Amniotic epithelial cell (primary cell): ENCODE data around the gene EMD.
"Not testable (repeated sequence)": the region's sequence is repeated elsewhere in the genome, so short reads cannot be mapped to it uniquely, and the experiment has no call there.

ENCODE experiments used
- DNase-seq: peaks from one replicate; pipeline ENCODE4 v3.0.0-alpha.2; 2010; ENCODE audit warnings: low read depth

The EMD gene

GRCh38 chrX:154371017-154371788 lies 7.9 kb upstream of the EMD start:
- DNase-seq, result peak; percentile 87

GRCh38 chrX:154371789-154372300 lies 7.2 kb upstream of the EMD start:
- no peak for DNase-seq

DNA sequence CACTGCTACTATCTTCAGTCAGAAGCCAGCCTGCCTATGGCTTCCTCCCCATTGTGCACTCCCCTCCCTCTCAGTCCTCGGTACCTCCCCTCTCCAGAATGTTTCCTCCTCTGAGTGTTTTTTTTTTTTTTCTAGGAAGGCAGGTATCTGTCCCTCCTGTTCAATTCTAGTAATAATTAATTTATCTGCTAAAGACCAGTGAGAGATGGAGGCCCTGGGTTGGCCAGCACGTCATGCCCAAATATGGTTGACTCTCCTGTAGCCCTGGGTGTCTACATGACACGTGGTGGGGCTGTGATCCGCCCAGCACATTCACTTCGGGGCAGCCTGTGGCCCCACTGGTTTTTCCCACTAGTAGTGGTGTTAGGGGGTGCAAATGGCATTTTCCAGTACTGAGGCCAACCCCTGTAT lies 6.5 kb upstream of the EMD start:
- no peak for DNase-seq

DNA sequence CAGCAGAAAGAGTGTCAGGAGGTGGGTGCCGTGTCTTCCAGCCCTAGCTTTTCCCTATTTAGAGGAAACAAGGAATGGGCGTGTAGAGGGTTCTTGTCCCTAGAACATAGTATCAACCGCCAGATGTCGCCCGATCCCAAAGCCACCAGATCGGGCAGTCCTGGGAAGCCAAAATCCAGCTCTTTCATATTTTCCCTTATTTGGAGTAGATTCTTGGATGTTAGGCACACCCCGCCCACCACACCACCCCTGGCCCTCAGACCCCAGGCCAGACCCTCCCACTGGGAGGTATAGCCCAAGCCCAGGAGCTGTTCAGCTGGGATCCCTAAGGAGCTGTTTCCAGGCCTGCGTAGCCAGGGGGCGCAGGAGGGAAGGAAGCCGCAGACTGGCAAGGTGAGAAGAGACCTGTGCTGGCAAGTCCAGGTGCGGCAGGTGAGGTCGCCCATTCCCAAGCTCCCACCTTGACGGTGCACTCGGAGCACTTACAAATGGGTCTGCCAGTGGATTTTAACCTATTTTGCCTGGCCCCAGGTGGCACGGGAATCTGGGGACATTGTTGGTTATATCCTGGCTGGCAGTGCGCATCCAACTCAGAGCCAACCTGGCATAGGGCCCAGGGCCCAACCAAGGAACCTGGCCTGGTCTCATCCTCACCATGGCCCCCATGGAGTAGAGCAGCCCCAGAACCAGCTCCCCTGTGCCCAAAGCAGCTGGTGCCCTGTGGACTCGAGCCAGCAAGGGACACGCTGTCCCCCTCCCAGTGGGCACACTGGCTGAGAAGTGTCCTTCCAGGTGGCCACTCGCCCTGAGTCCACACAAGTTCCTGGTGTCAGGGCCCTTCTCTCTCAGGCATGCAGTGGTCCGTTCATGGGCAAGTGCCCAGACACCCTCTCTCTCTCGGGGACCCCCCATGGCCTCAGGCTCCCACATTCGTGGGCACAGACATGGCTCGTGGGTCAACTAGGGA lies 5.5 kb upstream of the EMD start:
- peak; percentile 37 for DNase-seq

- DNase-seq, result no peak
These were observed 4.6 kb upstream of the EMD start, which contains the start of gene FLNA for GRCh38 chrX:154374313-154375155. Gene FLNA (minus strand): TSS chrX:154374634. CDS start chrX:154371245, 3,389 bp downstream.

DNA sequence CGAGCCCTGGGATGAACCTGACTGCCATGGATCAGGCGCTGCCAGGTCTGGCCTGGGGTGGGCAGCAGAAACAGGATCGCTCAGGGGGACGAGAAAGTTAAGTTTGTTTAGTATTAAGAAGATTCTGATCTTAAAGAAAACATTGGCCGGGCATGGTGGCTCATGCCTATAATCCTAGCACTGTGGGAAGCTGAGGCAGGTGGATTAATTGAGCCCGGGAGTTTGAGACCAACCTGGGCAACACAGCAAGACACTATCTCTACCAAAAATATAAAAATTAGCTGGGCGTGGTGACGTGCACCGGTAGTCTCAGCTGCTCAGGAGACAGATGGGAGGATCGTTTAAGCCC lies 4.0 kb upstream of the EMD start:
- DNase-seq, result no peak

- no peak for DNase-seq
These were observed 2.3 kb upstream of the EMD start for GRCh38 chrX:154376774-154377173.

DNA sequence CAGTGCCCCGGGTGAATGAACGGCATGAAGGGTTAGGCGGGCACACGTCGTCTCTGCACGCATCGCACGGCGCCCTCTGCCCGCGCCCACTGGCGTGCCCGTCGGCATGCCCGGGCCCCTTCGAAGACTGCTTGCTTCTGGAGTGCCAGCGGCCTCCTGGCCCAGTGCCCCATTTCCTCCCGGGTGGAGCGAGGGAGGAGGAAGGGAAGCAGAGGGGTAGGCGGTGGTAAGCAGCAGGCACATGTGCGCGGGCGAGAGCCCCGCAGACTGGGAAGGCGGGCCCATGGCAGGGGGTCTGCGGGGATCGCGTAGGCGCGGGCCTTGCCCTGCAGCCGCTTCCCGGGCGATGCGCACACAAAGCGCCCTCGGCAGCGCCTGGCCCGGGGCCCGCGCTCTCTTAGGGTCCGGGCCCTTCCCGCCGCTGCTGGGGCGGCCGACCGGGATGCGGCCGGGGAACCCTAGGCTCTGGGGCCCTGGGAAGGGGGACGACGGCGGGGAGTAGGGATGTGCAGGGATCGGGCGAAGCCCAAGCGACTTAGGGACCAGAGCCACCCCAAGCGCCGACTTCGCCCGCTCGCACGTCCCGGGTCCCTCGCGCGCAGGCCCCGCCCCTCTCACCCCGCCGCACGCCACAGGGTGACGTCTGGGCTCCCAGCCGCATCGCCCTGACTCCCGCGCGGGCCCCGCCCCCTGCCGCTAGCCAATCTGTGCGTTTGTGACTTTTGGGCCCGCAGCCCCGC lies 866 bp upstream of the EMD start:
- peak; percentile 35 for DNase-seq

DNA sequence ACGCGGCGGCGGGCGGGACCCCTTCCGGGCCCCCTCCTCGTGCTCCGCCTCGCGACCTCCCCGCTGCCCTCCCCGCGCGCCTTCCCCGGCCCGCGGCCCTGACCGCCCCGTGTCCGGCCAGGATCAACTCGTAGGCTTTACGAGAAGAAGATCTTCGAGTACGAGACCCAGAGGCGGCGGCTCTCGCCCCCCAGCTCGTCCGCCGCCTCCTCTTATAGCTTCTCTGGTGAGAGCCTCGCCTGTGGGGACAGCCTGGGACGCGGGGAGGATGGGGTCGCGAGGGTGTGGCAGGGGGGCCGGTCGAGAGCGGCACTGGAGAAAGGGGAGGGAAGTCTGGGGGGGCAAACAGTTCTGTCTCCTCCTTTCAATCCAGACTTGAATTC lies 465 bp downstream of the EMD start:
- DNase-seq, result no peak

DNA sequence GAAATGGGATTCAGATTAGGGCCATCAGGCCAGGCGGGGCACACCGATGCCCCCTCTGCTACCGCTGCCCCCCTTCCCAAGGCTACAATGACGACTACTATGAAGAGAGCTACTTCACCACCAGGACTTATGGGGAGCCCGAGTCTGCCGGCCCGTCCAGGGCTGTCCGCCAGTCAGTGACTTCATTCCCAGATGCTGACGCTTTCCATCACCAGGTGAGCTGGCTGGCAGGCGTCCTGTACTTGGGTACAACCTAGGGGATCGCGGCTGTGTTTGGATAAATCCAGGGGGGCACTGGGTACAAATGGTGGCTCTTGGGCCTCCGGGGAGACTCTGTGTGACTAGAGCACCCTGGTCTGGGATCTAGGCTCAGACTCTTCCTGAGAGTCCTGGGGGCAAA lies 1.1 kb downstream of the EMD start:
- no peak for DNase-seq

GRCh38 chrX:154380787-154381186 lies 1.7 kb downstream of the EMD start:
- no peak for DNase-seq

GRCh38 chrX:154381271-154381670 lies 2.2 kb downstream of the EMD start:
- no peak for DNase-seq

GRCh38 chrX:154382483-154383069 lies 3.5 kb downstream of the EMD start:
- no peak for DNase-seq

- DNase-seq, result no peak
These were observed 4.5 kb downstream of the EMD start for GRCh38 chrX:154383359-154384283.

DNA sequence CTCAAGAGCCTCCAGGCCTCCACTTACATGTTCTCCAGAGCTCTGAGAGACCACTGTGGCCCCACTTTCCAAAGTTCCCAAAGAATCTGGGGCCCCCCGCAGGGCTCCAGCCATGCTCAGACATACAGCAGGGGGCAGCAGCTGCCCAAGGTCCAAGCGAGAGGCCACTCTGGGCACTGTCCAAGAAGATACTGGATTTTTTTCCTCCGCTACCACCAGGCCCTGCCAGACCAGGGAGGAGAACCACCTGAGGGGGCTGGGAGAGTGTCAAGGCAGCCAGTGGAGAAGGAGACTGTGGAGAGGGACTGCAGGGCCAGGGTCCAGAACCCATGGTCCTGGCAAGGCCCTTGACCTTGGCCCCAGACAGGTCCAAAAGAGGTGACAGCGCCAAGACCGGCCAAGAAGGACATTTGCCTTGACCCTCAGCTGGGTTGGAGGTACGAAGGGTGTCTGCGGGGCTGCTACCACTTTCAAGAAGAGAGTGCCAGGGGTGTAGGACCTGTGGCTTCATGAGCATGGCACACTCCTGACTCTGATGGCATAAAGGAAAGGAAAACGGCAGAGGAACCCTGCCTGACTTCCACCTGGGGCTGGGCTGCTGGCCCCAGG lies 5.3 kb downstream of the EMD start:
- no peak for DNase-seq

GRCh38 chrX:154388094-154388493 lies 9.0 kb downstream of the EMD start:
- not testable (repeated sequence) for DNase-seq

- not testable (repeated sequence) for DNase-seq
These were observed 9.6 kb downstream of the EMD start for GRCh38 chrX:154388649-154389048.

GRCh38 chrX:154389812-154390747 lies 11.0 kb downstream of the EMD start:
- DNase-seq, result not testable (repeated sequence)
